Muscle layer of duodenum (tissue), 2 donors: ENCODE measurements around the gene GADD45A.
A peak's percentile ranks its signal among the peaks of the same experiment; 100 is the strongest.

Experiments used
- H3K27ac ChIP-seq: one replicate; pipeline ENCODE4 v1.7.0; 2013; ENCODE audit warnings: mild to moderate bottlenecking, low read length
- H3K27me3 ChIP-seq: one replicate; pipeline ENCODE4 v1.7.0; 2013; ENCODE audit warnings: low read depth, mild to moderate bottlenecking, control low read depth, low read length
- H3K36me3 ChIP-seq, 2 donors: one replicate each; pipeline ENCODE4 v1.7.0; 2013; ENCODE audit warnings: low read length in 2 of 2, control low read depth in 1 of 2, mild to moderate bottlenecking in 1 of 2; ENCODE audit not compliant: insufficient read depth in 2 of 2, control insufficient read depth in 1 of 2
- H3K4me1 ChIP-seq, 2 donors: one replicate each; pipeline ENCODE4 v1.7.0; 2013; ENCODE audit warnings: low read length in 2 of 2, mild to moderate bottlenecking in 2 of 2, control low read depth in 1 of 2, moderate library complexity in 1 of 2; ENCODE audit not compliant: insufficient read depth in 2 of 2, control insufficient read depth in 1 of 2
- H3K4me3 ChIP-seq, 2 donors: one replicate each; pipeline ENCODE4 v1.7.0; 2013; ENCODE audit warnings: low read length in 2 of 2, low read depth in 1 of 2, mild to moderate bottlenecking in 1 of 2
- H3K9me3 ChIP-seq, 2 donors: one replicate each; pipeline ENCODE4 v1.7.0; 2013; ENCODE audit warnings: low read length in 2 of 2, control low read depth in 1 of 2, mild to moderate bottlenecking in 1 of 2; ENCODE audit not compliant: control insufficient read depth in 1 of 2
- donor health status: healthy.

The GADD45A gene, protein sequence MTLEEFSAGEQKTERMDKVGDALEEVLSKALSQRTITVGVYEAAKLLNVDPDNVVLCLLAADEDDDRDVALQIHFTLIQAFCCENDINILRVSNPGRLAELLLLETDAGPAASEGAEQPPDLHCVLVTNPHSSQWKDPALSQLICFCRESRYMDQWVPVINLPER

GRCh38 chr1:67685067-67685557 is at the start of gene GADD45A:
GADD45A (plus strand) TSS chr1:67685201; CDS start chr1:67685495, 294 bp downstream.
- Histone ChIP-seq H3K4me3 (peak within 1 kb of the TSS; percentile 82 to 94), H3K4me1 (peaks cover 6 to 13% of the 10 kb centered on the region in 2 donors), H3K36me3 (peaks cover 22 to 23% of the 10 kb centered on the region in 2 donors), H3K9me3 (no peaks in the 10 kb centered on the region), H3K27me3 (no peaks in the 10 kb centered on the region), H3K27ac (peak within 1 kb of the TSS; percentile 88)

- Histone ChIP-seq H3K4me1 (no peaks in the 10 kb centered on the region), H3K9me3 (no peaks in the 10 kb centered on the region), H3K4me3 (no peak overlapping the region), H3K36me3 (no peaks in the 10 kb centered on the region), H3K27me3 (no peaks in the 10 kb centered on the region), H3K27ac (no peak overlapping the region)
These were observed 48.9 kb upstream of the GADD45A start for GRCh38 chr1:67636146-67636545.

DNA sequence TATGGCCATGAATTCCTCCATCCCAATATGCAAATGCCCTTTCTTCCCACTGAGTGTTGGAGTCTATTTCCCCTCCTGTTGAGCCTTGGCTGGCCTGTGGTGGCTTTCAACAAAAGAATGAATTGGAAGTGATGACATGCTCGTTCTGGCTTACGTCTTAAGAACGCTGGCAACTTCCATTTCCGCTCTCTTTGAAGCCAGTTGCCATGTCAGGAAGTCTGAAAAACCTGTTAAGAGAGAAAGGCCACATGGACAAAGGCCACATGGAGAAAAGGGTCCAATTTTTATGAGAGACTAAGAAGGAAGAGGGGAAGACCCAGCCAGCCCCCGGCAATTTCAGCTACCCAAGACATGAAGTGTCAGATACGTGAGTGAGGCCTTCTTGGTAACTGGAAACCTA is 45.6 kb upstream of the GADD45A start:
- no peak overlapping the region for H3K4me3 ChIP-seq
- no peaks in the 10 kb centered on the region for H3K27me3 ChIP-seq
- no peaks in the 10 kb centered on the region for H3K4me1 ChIP-seq
- H3K27ac ChIP-seq = no peak overlapping the region
- no peaks in the 10 kb centered on the region for H3K9me3 ChIP-seq
- H3K36me3 ChIP-seq = no peaks in the 10 kb centered on the region

- Histone ChIP-seq H3K9me3 (no peaks in the 10 kb centered on the region), H3K4me1 (peaks cover 9 to 19% of the 10 kb centered on the region in 2 donors), H3K36me3 (no peaks in the 10 kb centered on the region), H3K27me3 (no peaks in the 10 kb centered on the region), H3K4me3 (no peak overlapping the region), H3K27ac (no peak overlapping the region)
These were observed 42.4 kb upstream of the GADD45A start for GRCh38 chr1:67642629-67643028.

- peaks cover 9 to 22% of the 10 kb centered on the region in 2 donors for H3K4me1 ChIP-seq
- H3K4me3 ChIP-seq = no peak overlapping the region
- no peaks in the 10 kb centered on the region for H3K9me3 ChIP-seq
- no peak overlapping the region for H3K27ac ChIP-seq
- H3K27me3 ChIP-seq = no peaks in the 10 kb centered on the region
- H3K36me3 ChIP-seq = no peaks in the 10 kb centered on the region
These were observed 40.4 kb upstream of the GADD45A start for GRCh38 chr1:67644566-67644965.

DNA sequence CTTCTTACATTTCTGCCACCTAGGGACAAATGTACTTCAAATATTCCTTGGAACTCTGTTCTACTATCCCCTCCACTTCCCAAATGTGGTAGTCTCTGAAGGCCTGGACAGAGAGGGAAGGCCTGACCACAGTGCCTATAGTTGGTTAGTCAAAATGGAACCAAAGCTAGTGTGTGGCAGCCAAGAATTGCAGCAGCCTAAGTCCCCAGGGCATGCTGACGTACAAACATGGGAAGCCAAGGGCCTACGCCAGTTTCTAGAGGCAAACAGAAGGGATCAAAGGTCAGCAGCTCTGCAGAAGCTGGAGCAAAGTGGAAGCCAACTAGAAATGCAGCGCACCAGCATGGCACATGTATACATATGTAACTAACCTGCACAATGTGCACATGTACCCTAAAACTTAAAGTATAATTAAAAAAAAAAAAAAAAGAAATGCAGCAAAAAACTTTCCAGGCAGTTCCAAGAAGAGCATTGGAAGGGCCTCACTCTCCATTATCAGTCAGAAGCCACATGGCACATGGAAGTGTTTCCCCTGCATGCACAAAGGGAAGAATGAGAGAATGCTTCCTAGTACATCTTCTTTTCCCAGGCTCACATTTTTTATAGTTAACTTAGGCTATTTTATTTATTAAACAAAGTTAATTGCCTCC is 39.4 kb upstream of the GADD45A start:
- Histone ChIP-seq H3K36me3 (no peaks in the 10 kb centered on the region), H3K9me3 (no peaks in the 10 kb centered on the region), H3K4me3 (no peak overlapping the region), H3K27ac (peak overlapping the region; percentile 29), H3K4me1 (peaks cover 9 to 22% of the 10 kb centered on the region in 2 donors), H3K27me3 (no peaks in the 10 kb centered on the region)

DNA sequence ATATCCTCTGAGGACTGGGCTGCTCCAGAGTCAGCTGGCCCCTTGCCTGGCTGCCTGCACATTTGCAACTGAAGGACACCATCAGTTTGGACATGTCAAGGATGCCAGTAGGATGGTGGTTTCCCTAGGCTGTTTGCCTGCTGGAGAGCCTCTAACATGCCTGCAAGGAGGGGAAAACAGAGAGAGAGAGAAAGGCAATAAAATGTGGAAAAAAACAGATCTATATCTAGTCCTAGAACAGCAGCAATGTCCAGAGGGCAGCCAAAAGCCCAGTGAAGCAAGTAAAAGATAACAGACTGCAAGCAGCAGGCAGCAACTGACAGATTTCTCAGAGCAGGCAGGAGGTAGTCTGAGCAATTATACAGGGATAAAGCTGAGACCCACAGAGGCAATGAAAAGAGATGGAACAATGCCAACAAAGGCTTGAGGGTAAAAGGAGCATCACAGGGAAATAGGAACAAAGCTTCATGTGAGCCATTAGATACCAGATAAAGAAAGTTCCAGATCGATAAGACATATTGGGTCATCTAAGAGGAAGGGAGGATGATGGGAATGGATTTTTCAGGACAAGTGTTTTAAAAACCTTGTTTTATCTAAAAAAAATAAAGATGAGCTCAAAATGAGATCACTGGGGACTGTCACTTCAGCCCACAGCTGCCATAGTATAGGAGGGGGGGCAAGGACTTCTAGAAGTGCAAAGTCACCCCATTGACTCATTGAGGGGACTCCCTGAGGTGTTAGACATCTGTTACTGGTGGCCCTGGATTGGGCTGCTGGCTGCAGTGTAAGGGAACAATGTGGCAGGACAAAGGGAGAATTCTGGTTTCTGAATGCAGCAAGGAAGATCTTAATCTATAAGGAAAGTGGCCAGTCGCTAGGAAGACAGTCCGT is 38.6 kb upstream of the GADD45A start:
- Histone ChIP-seq H3K9me3 (no peaks in the 10 kb centered on the region), H3K27me3 (no peaks in the 10 kb centered on the region), H3K36me3 (no peaks in the 10 kb centered on the region), H3K4me3 (no peak overlapping the region), H3K4me1 (peaks cover 9 to 22% of the 10 kb centered on the region in 2 donors), H3K27ac (peak overlapping the region; percentile 29)

GRCh38 chr1:67647036-67647798 is 37.8 kb upstream of the GADD45A start:
- H3K4me3 ChIP-seq = no peak overlapping the region
- no peaks in the 10 kb centered on the region for H3K9me3 ChIP-seq
- H3K36me3 ChIP-seq = no peaks in the 10 kb centered on the region
- peaks cover 9 to 22% of the 10 kb centered on the region in 2 donors for H3K4me1 ChIP-seq
- no peak overlapping the region for H3K27ac ChIP-seq
- H3K27me3 ChIP-seq = no peaks in the 10 kb centered on the region

- Histone ChIP-seq H3K4me1 (peaks cover 9 to 22% of the 10 kb centered on the region in 2 donors), H3K4me3 (no peak overlapping the region), H3K27me3 (no peaks in the 10 kb centered on the region), H3K9me3 (no peaks in the 10 kb centered on the region), H3K27ac (no peak overlapping the region), H3K36me3 (no peaks in the 10 kb centered on the region)
These were observed 37.1 kb upstream of the GADD45A start for GRCh38 chr1:67647814-67648358.

- Histone ChIP-seq H3K27ac (no peak overlapping the region), H3K4me1 (peaks cover 9 to 22% of the 10 kb centered on the region in 2 donors)
These were observed 36.2 kb upstream of the GADD45A start for GRCh38 chr1:67648582-67649326.

More at GRCh38 chr1:67648582-67649326, 36.2 kb upstream of the GADD45A start:
- Histone ChIP-seq H3K36me3 (no peaks in the 10 kb centered on the region), H3K4me3 (no peak overlapping the region), H3K27me3 (no peaks in the 10 kb centered on the region), H3K9me3 (no peaks in the 10 kb centered on the region)
